Stimulated activated naive CD8-positive, alpha-beta T cell treated with anti-CD3 and anti-CD28 coated beads, Interleukin-15, Interleukin-2, amounts not matched to agents 100 U/mL and 50 U/mL, for 24 hours (primary cell): ENCODE measurements around the gene TGFBR2.

Experiments used
- ATAC-seq: fragments of 150-1000 bp; cut with Tn5 transposase; one replicate; pipeline ENCODE4 v1.10.0; 2021
- DNase-seq: peaks from one replicate; pipeline ENCODE4 v3.0.0; 2021

The TGFBR2 gene

GRCh38 chr3:30720586-30721313 lies 114.3 kb downstream of the TGFBR2 start:
- ATAC-seq (no peak), DNase-seq (no peak)

- ATAC-seq (no peak), DNase-seq (no peak)
These were observed 114.9 kb downstream of the TGFBR2 start for GRCh38 chr3:30721314-30721634.

GRCh38 chr3:30723211-30723610 lies 116.8 kb downstream of the TGFBR2 start:
- DNase-seq, result no peak
- no peak for ATAC-seq

GRCh38 chr3:30724863-30725262 lies 118.5 kb downstream of the TGFBR2 start:
- no peak for DNase-seq

GRCh38 chr3:30728143-30728542 lies 121.7 kb downstream of the TGFBR2 start:
- DNase-seq (no peak), ATAC-seq (no peak)

More at GRCh38 chr3:30724863-30725262, 118.5 kb downstream of the TGFBR2 start:
- no peak for ATAC-seq

- DNase-seq, result no peak
- ATAC-seq, result no peak
These were observed 123.1 kb downstream of the TGFBR2 start for GRCh38 chr3:30729512-30729911.

- ATAC-seq (no peak), DNase-seq (no peak)
These were observed 123.5 kb downstream of the TGFBR2 start for GRCh38 chr3:30729936-30730335.

GRCh38 chr3:30730967-30731366 lies 124.6 kb downstream of the TGFBR2 start:
- no peak for DNase-seq
- ATAC-seq, result no peak

GRCh38 chr3:30733209-30733608 lies 126.8 kb downstream of the TGFBR2 start:
- DNase-seq (no peak), ATAC-seq (no peak)

- DNase-seq, result no peak
- ATAC-seq, result no peak
These were observed 127.3 kb downstream of the TGFBR2 start for GRCh38 chr3:30733696-30734095.

GRCh38 chr3:30737743-30738499 lies 131.5 kb downstream of the TGFBR2 start:
- no peak for DNase-seq
- ATAC-seq, result no peak

GRCh38 chr3:30738605-30739004 lies 132.2 kb downstream of the TGFBR2 start:
- ATAC-seq (peak; percentile 60), DNase-seq (no peak)

- no peak for ATAC-seq
- no peak for DNase-seq
These were observed 135.5 kb downstream of the TGFBR2 start for GRCh38 chr3:30741889-30742288.

- ATAC-seq (peak; percentile 14), DNase-seq (no peak)
These were observed 136.6 kb downstream of the TGFBR2 start for GRCh38 chr3:30742796-30743619.
